ENCODE measurements around the gene TXNL4A. TPM values are rescaled to one million over a fixed set of nuclear protein-coding genes. Genes with fewer than 3 reads are reported as not detected.
A peak's percentile ranks its signal among the peaks of the same experiment; 100 is the strongest.

The TXNL4A gene
- total RNA-seq, 6 experiments from 2014 or later = 18.5 to 53.9 (median 37.8) TPM

DNA sequence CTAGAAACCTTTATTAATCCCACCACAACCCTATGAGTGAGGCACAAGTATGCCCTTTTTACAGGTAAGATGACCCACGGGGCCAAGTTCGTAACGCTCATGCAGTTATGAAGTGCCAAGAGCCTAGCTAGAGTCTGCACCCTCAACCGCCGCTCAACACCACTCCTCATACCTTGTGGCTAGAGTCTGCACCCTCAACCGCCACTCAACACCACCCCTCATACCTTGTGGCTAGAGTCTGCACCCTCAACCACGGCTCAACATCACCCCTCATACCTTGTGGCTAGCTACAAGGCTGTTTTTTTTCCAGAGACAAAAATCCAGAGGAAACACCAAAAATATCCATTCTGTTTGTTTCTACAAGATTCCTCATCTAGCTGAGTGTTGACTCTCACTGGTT, 4.6 kb downstream of the TXNL4A start:
- Histone ChIP-seq H3K9me3 (no peaks in the 10 kb centered on the region), H3K36me3 (peaks cover 0 to 5% (median 0%) of the 10 kb centered on the region in 4 donors), H3K27ac (no peak overlapping the region), H3K4me1 (peaks cover 0 to 17% (median 8%) of the 10 kb centered on the region in 4 donors), H3K4me3 (no peak overlapping the region), H3K27me3 (no peaks in the 10 kb centered on the region)
- TF ChIP-seq POLR2A (IDR thresholded peaks at IDR 0.05) = no peak
- TF ChIP-seq, protein P1, sequence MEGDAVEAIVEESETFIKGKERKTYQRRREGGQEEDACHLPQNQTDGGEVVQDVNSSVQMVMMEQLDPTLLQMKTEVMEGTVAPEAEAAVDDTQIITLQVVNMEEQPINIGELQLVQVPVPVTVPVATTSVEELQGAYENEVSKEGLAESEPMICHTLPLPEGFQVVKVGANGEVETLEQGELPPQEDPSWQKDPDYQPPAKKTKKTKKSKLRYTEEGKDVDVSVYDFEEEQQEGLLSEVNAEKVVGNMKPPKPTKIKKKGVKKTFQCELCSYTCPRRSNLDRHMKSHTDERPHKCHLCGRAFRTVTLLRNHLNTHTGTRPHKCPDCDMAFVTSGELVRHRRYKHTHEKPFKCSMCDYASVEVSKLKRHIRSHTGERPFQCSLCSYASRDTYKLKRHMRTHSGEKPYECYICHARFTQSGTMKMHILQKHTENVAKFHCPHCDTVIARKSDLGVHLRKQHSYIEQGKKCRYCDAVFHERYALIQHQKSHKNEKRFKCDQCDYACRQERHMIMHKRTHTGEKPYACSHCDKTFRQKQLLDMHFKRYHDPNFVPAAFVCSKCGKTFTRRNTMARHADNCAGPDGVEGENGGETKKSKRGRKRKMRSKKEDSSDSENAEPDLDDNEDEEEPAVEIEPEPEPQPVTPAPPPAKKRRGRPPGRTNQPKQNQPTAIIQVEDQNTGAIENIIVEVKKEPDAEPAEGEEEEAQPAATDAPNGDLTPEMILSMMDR (IDR thresholded peaks at IDR 0.05) = no peak
- DNase-seq (no peak), ATAC-seq (no peak)
- intact Hi-C loops (cut with DNase I) = loop anchor here in 1 of 2 donors (10.0 kb wide), 1 partner anchor 51 kb away; the partner anchor contains the start of gene RBFA
- 88% methylated on average over 3 of the region's 7 CpGs for WGBS (ENCODE audit: insufficient coverage, low coverage, low lambda C conversion rate, missing lambda C conversion rate)

DNA sequence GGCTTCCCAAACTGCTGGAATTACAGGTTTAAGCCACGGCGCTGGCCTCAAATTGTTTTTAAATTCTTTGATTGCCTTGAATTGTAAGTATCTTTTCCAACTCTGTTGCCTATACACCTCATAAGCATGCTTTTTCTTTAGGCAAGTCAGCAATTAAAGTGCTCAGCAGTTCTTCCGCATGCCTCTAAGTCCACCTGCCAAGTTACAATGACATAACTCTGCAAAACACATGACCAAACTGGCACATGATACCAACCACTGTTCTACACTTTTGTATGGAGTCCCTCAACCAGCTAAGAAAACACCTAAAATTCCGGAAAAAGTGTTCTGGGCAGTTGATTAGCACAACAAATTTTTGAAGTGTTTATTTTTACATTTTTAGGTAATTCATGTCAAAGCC, 5.1 kb downstream of the TXNL4A start:
- TF ChIP-seq POLR2A (IDR thresholded peaks at IDR 0.05) = no peak
- TF ChIP-seq, protein P1 (IDR thresholded peaks at IDR 0.05) = no peak
- H3K36me3 ChIP-seq = peaks cover 0 to 5% (median 0%) of the 10 kb centered on the region in 4 donors
- DNase-seq (no peak), ATAC-seq (peak in 2 of 4 donors; percentile 45 to 57)
- H3K4me3 ChIP-seq = no peak overlapping the region
- no peaks in the 10 kb centered on the region for H3K27me3 ChIP-seq
- 74% methylated on average over 4 of the region's 4 CpGs for WGBS (ENCODE audit: insufficient coverage, low coverage, low lambda C conversion rate, missing lambda C conversion rate)
- H3K4me1 ChIP-seq = peaks cover 0 to 17% (median 8%) of the 10 kb centered on the region in 4 donors
- intact Hi-C loops (cut with DNase I) = loop anchor here in 1 of 2 donors (10.0 kb wide), 1 partner anchor 52 kb away; the partner anchor contains the start of gene RBFA
- no peaks in the 10 kb centered on the region for H3K9me3 ChIP-seq
- H3K27ac ChIP-seq = no peak overlapping the region

DNA sequence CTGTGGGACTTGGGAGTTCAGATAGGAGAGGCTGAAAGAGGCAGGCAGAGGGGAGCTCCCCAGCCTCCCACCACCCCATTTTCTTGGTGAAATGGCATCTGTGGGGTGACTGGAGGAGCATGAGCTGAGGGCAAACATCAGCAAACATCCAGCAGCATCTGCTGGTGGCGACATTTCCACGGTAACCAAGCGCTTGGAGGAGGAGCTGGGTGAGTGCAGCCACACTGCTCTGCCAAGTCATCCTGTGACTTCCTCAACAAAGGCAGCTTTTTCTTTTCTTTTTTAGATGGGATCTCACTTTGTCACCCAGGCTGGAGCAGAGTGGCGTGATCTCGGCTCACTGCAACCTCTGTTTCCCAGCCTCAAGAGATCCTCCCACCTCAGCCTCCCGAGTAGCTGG, 5.6 kb downstream of the TXNL4A start:
- DNase-seq (no peak), ATAC-seq (peak in 3 of 4 donors; percentile 16 to 47 (median 31))
- 95% methylated on average over 3 of the region's 6 CpGs for WGBS (ENCODE audit: insufficient coverage, low coverage, low lambda C conversion rate, missing lambda C conversion rate)
- no peaks in the 10 kb centered on the region for H3K27me3 ChIP-seq
- peaks cover 0 to 17% (median 8%) of the 10 kb centered on the region in 4 donors for H3K4me1 ChIP-seq
- no peak overlapping the region for H3K27ac ChIP-seq
- peaks cover 0 to 5% (median 0%) of the 10 kb centered on the region in 4 donors for H3K36me3 ChIP-seq
- TF ChIP-seq, protein P1 (IDR thresholded peaks at IDR 0.05) = no peak
- TF ChIP-seq POLR2A (IDR thresholded peaks at IDR 0.05) = no peak
- H3K9me3 ChIP-seq = no peaks in the 10 kb centered on the region
- intact Hi-C loops (cut with DNase I) = loop anchor here in 1 of 2 donors (10.0 kb wide), 1 partner anchor 52 kb away; the partner anchor contains the start of gene RBFA
- H3K4me3 ChIP-seq = no peak overlapping the region

DNA sequence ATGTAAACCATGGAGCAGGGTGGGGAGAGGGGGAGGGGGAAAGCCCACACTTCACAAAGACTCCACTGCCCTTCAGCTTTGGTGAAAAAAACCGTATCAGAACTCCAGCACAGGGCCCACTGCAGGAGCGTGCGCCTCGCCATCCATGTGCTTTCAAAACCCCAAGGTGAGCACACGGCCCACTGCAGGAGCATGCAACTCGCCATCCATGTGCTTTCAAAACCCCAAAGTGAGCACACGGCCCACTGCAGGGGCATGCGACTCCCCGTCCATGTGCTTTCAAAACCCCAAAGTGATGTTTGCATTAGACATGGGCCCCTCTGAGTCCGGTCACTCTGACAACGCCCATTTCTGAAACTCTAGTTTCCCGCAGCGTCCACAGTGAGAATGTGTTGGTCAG, 7.8 kb downstream of the TXNL4A start:
- no peak overlapping the region for H3K27ac ChIP-seq
- intact Hi-C loops (cut with DNase I) = loop anchor here in 1 of 2 donors (10.0 kb wide), 1 partner anchor 54 kb away; the partner anchor contains the start of gene RBFA
- no peak for DNase-seq
- H3K36me3 ChIP-seq = peaks cover 0 to 5% (median 0%) of the 10 kb centered on the region in 4 donors
- ATAC-seq = no peak
- H3K9me3 ChIP-seq = no peaks in the 10 kb centered on the region
- H3K27me3 ChIP-seq = no peaks in the 10 kb centered on the region
- H3K4me1 ChIP-seq = peaks cover 0 to 16% (median 8%) of the 10 kb centered on the region in 4 donors
- TF ChIP-seq, protein P1 (IDR thresholded peaks at IDR 0.05) = no peak
- TF ChIP-seq POLR2A (IDR thresholded peaks at IDR 0.05) = no peak
- 90% methylated on average over 5 of the region's 13 CpGs for WGBS (ENCODE audit: insufficient coverage, low coverage, low lambda C conversion rate, missing lambda C conversion rate)
- H3K4me3 ChIP-seq = no peak overlapping the region

Data from right lobe of liver (tissue), 6 donors.